ENCODE data around the gene PACSIN3. TPM values are rescaled to one million over a fixed set of nuclear protein-coding genes. Genes with fewer than 3 reads are reported as not detected.
A peak's percentile ranks its signal among the peaks of the same experiment; 100 is the strongest.

The PACSIN3 gene
- total RNA-seq, 2 donors from 2014 or later, result 107 to 186 TPM

GRCh38 chr11:47188259-47188658, 2.0 kb upstream of the PACSIN3 start:
- TF ChIP-seq, protein P1, sequence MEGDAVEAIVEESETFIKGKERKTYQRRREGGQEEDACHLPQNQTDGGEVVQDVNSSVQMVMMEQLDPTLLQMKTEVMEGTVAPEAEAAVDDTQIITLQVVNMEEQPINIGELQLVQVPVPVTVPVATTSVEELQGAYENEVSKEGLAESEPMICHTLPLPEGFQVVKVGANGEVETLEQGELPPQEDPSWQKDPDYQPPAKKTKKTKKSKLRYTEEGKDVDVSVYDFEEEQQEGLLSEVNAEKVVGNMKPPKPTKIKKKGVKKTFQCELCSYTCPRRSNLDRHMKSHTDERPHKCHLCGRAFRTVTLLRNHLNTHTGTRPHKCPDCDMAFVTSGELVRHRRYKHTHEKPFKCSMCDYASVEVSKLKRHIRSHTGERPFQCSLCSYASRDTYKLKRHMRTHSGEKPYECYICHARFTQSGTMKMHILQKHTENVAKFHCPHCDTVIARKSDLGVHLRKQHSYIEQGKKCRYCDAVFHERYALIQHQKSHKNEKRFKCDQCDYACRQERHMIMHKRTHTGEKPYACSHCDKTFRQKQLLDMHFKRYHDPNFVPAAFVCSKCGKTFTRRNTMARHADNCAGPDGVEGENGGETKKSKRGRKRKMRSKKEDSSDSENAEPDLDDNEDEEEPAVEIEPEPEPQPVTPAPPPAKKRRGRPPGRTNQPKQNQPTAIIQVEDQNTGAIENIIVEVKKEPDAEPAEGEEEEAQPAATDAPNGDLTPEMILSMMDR (IDR thresholded peaks at IDR 0.05), result no peak
- Histone ChIP-seq H3K27ac (peak overlapping the region; percentile 93 to 99), H3K9me3 (no peaks in the 10 kb centered on the region), H3K4me3 (no peak overlapping the region), H3K4me1 (peaks cover 0 to 54% of the 10 kb centered on the region in 2 donors), H3K27me3 (no peaks in the 10 kb centered on the region), H3K36me3 (no peaks in the 10 kb centered on the region)
- no peak for DNase-seq (ENCODE audit: low spot score)

GRCh38 chr11:47187723-47188122, 1.5 kb upstream of the PACSIN3 start:
- H3K27me3 ChIP-seq, result no peaks in the 10 kb centered on the region
- TF ChIP-seq, protein P1 (IDR thresholded peaks at IDR 0.05), result no peak
- peak overlapping the region; percentile 93 to 99 for H3K27ac ChIP-seq
- H3K4me3 ChIP-seq, result peak overlapping the region; percentile 70
- no peaks in the 10 kb centered on the region for H3K9me3 ChIP-seq
- no peaks in the 10 kb centered on the region for H3K36me3 ChIP-seq
- H3K4me1 ChIP-seq, result peaks cover 0 to 60% of the 10 kb centered on the region in 2 donors
- no peak for DNase-seq (ENCODE audit: low spot score)

DNA sequence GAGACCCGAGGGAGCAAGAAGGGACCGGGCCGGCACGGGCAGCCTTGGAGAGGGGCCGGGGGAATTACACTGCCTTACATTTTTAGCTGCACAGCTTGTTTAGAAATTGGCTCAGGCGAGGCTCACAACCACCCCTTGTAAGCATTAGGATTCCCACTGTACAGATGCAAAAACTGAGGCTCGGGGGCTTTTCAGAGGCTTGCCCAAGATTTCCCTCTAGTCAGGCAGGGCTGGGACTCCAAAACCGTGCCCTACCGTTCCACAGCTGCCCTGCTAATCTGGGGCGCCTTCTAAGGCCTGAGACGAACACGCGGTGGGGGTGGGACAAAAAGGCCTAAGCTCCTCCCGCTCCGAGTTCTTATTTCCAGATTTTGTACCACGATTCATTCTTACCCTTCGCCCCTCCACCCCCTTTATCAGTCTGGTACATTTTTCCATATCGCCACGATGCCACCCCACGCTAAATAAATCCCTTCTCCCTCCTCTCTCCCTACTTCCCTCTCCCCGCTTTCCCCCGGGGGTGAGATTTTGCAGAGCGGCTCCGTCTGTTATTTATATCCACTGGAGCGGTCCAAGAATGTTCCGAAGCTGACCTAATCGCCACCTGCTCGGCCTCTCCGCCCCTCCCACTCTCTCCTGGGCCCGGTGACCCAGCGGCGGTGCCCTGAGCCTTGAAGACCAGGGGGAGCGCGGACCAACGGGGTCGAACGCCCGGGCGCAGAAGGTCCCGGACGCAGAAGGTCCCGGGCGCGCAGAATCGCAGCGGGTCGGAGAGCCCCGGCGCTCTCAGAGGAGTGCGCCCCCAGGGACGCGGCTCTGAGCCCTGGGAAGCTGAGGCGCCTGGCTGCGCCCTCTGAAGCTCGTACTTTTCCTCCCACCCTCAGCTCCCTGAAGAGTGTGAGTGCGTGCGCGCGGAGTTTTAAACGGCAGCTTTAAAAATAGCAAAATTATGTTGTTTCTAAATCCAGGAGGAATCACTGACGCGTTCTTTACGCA, 764 bp upstream of the PACSIN3 start:
- Histone ChIP-seq H3K4me3 (peak overlapping the region; percentile 70), H3K9me3 (no peaks in the 10 kb centered on the region), H3K27me3 (no peaks in the 10 kb centered on the region), H3K27ac (peak overlapping the region; percentile 93 to 99), H3K4me1 (peaks cover 0 to 66% of the 10 kb centered on the region in 2 donors), H3K36me3 (no peaks in the 10 kb centered on the region)
- DNase-seq (ENCODE audit: low spot score), result no peak
- TF ChIP-seq, protein P1 (IDR thresholded peaks at IDR 0.05), result peak in 1 of 2 donors; percentile 30

DNA sequence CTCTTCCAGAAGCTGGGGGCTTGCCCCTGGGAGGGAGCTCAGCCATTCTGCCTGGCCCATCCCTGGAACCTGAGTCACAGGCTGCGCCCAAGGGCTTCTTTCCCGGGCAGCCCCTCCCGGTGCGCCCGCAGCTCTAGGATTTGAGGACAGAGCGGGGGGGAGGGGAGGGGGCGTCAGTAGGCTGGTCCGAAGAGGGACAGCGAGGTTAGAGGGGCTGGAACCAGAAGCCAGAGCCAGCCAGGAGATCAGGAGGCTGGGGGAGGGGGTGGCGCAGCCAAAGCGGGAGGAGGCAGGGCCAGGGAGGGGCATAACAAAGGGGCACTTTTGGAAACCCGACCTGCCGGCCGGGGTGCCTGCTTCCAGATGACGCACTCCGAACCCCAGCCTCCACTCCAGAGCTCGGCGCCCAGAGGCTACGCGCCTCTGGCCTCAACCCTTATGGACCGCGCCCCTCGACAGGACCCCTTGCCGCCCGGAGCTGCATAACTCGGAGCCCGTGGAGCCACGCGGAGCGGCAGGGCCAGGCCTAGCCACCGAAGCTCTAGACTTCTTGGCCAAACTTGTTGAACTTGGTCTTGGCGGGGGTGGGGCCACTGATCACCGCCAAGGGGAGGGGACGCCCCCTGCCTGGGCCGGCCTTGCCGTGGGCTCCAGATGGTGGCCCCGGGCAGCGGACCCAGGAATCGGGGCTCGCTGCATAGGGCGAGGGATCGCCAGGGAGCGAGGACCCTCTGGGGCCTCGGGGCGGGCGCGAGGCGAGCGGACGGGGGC, 744 bp downstream of the PACSIN3 start:
- Histone ChIP-seq H3K4me3 (peak overlapping the region; percentile 70), H3K4me1 (peaks cover 0 to 79% of the 10 kb centered on the region in 2 donors), H3K36me3 (peaks cover 5% of the 10 kb centered on the region), H3K27me3 (no peaks in the 10 kb centered on the region), H3K9me3 (no peaks in the 10 kb centered on the region), H3K27ac (peak overlapping the region; percentile 93 to 99)
- DNase-seq (ENCODE audit: low spot score), result no peak
- TF ChIP-seq, protein P1 (IDR thresholded peaks at IDR 0.05), result no peak

- Histone ChIP-seq H3K4me1 (peaks cover 0 to 85% of the 10 kb centered on the region in 2 donors), H3K9me3 (no peaks in the 10 kb centered on the region), H3K4me3 (peak overlapping the region; percentile 70), H3K27ac (peak overlapping the region; percentile 93 to 99), H3K36me3 (peaks cover 12% of the 10 kb centered on the region), H3K27me3 (no peaks in the 10 kb centered on the region)
- TF ChIP-seq, protein P1 (IDR thresholded peaks at IDR 0.05), result no peak
- DNase-seq (ENCODE audit: low spot score), result no peak
These were observed 1.4 kb downstream of the PACSIN3 start for GRCh38 chr11:47184711-47185304.

All from right atrium auricular region (tissue), 2 donors.